Tibial nerve (tissue), 4 donors: ENCODE data around the gene APOB.

Source experiments
- CTCF ChIP-seq, 5 experiments: fragments of 200-600 bp in 3 of 5; fragments of 450-650 bp in 2 of 5; sonication (generic) in 3 of 5; IDR thresholded peaks; one replicate each; pipeline ENCODE4 v1.5.1; 2016 to 2019; ENCODE audit warnings: antibody characterized with exemption in 5 of 5, mild to moderate bottlenecking in 3 of 5, moderate library complexity in 2 of 5
- EP300 ChIP-seq, 2 donors: sonication (generic); formaldehyde crosslinking; IDR thresholded peaks; one replicate each; pipeline ENCODE4 v1.6.1; 2017; ENCODE audit warnings: antibody characterized with exemption in 2 of 2, mild to moderate bottlenecking in 1 of 2
- POLR2A ChIP-seq, 2 donors: fragments of 450-650 bp; IDR thresholded peaks; one replicate each; pipeline ENCODE4 v1.6.1; 2017; ENCODE audit warnings: antibody characterized with exemption in 2 of 2, mild to moderate bottlenecking in 2 of 2, moderate library complexity in 2 of 2

- no peak for TF ChIP-seq CTCF (IDR thresholded peaks at IDR 0.05)
- TF ChIP-seq POLR2A (IDR thresholded peaks at IDR 0.05): no peak
- TF ChIP-seq EP300 (IDR thresholded peaks at IDR 0.05): no peak
Measured at GRCh38 chr2:20992201-20992711, 51.6 kb downstream of the APOB start.
